ENCODE measurements around the gene SERPINI1. TPM values are rescaled to one million over a fixed set of nuclear protein-coding genes. Genes with fewer than 3 reads are reported as not detected.

Gene SERPINI1
- total and polyA plus RNA-seq, 9 of the 15 experiments (the other 6 are each of a cell fraction or from before 2014, with no cell fraction given), result 1.6 to 9.9 (median 3.5) TPM

GRCh38 chr3:167773584-167773983 lies 38.1 kb downstream of the SERPINI1 start:
- ATAC-seq (no peak), FAIRE-seq (no peak), DNase-seq (ENCODE audit: extremely low read depth in 1 of 4, low spot score in 3 of 4) (no peak)
- Histone ChIP-seq H2AFZ (ENCODE audit: low read depth, low read length) (no peak overlapping the region), H3K4me2 (ENCODE audit: insufficient read depth, low read length) (no peak overlapping the region), H3K4me1 (replicated peaks in 1 of 2; ENCODE audit: control insufficient read depth in 2 of 2, insufficient read depth in 2 of 2, low read length in 2 of 2) (no peaks in the 10 kb centered on the region), H3K27ac (ENCODE audit: extremely low read depth, low read depth, low read length) (no peak overlapping the region), H3K27me3 (ENCODE audit: control insufficient read depth in 2 of 2, insufficient read depth in 2 of 2, low read length in 2 of 2) (no peaks in the 10 kb centered on the region), H3K9ac (ENCODE audit: insufficient read depth in 1 of 2, low read depth in 2 of 2, low read length in 2 of 2) (no peak overlapping the region), H3K9me1 (ENCODE audit: control insufficient read depth, insufficient read depth, low read length) (no peaks in the 10 kb centered on the region), H3K4me3 (no peak overlapping the region), H3K9me3 (replicated peaks; ENCODE audit: control insufficient read depth, insufficient read depth, low read depth, low read length) (no peaks in the 10 kb centered on the region), H3K36me3 (ENCODE audit: control insufficient read depth, insufficient read depth, low read length) (no peaks in the 10 kb centered on the region), H3K79me2 (ENCODE audit: control insufficient read depth, insufficient read depth, low read length) (no peaks in the 10 kb centered on the region), H4K20me1 (replicated peaks; ENCODE audit: control insufficient read depth, insufficient read depth, low read length) (no peaks in the 10 kb centered on the region)
- ChIA-PET POLR2A (no interaction called here), CTCF (ENCODE audit: low intra/inter-chr PET ratio) (no interaction called here)
- in situ Hi-C loops (cut with MboI) (no loop called here), intact Hi-C loops (cut with micrococcal nuclease) (no loop called here)
- no peak for TF ChIP-seq CBX3 (IDR thresholded peaks at IDR 0.05; ENCODE audit: borderline replicate concordance in 1 of 2, low read length in 2 of 2)
- no peak for TF ChIP-seq ZBTB43 (CRISPR knock-in tag; IDR thresholded peaks at IDR 0.05)
- TF ChIP-seq MAFG (tag; conservative IDR thresholded peaks at IDR 0.05), result no peak
- TF ChIP-seq SIN3B (IDR thresholded peaks at IDR 0.05; ENCODE audit: low read depth), result no peak
- no peak for TF ChIP-seq ZNF561 (CRISPR knock-in tag; conservative IDR thresholded peaks at IDR 0.05)
- TF ChIP-seq ILK (tag; IDR thresholded peaks at IDR 0.05; ENCODE audit: borderline replicate concordance, low read depth), result no peak
- no peak for TF ChIP-seq CXXC5 (CRISPR knock-in tag; IDR thresholded peaks at IDR 0.05)
- no peak for TF ChIP-seq KLF1 (tag; IDR thresholded peaks at IDR 0.05)
- TF ChIP-seq IRF2 (CRISPR knock-in tag; IDR thresholded peaks at IDR 0.05), result no peak
- no peak for TF ChIP-seq ZNF764 (CRISPR knock-in tag; IDR thresholded peaks at IDR 0.05; ENCODE audit: low read depth)
- TF ChIP-seq MITF (IDR thresholded peaks at IDR 0.05), result no peak
- TF ChIP-seq ILF3 (IDR thresholded peaks at IDR 0.05; ENCODE audit: borderline replicate concordance), result no peak
- no peak for TF ChIP-seq NR3C1 (CRISPR knock-in tag; IDR thresholded peaks at IDR 0.05)
- no peak for TF ChIP-seq MCM2 (IDR thresholded peaks at IDR 0.05; ENCODE audit: low read depth)
- TF ChIP-seq HOXB6 (CRISPR knock-in tag; IDR thresholded peaks at IDR 0.05; ENCODE audit: borderline replicate concordance), result no peak
- no peak for TF ChIP-seq TCFL5 (CRISPR knock-in tag; conservative IDR thresholded peaks at IDR 0.05)
- WGBS (ENCODE audit: insufficient coverage, low coverage, missing lambda C conversion rate), result 0% methylated on average over 1 of the region's 1 CpG
- BruUV-seq (replicated peaks), result no TSS peak

Measured in K562 (cell line).